ENCODE measurements around the gene KRT17. TPM values are rescaled to one million over a fixed set of nuclear protein-coding genes. Genes with fewer than 3 reads are reported as not detected.

KRT17 gene
- total RNA-seq, 1 donor from 2014 or later, result 223 TPM

- no peak for DNase-seq (ENCODE audit: low spot score)
Measured at GRCh38 chr17:41575336-41575735, 49.0 kb downstream of the KRT17 start.

DNA sequence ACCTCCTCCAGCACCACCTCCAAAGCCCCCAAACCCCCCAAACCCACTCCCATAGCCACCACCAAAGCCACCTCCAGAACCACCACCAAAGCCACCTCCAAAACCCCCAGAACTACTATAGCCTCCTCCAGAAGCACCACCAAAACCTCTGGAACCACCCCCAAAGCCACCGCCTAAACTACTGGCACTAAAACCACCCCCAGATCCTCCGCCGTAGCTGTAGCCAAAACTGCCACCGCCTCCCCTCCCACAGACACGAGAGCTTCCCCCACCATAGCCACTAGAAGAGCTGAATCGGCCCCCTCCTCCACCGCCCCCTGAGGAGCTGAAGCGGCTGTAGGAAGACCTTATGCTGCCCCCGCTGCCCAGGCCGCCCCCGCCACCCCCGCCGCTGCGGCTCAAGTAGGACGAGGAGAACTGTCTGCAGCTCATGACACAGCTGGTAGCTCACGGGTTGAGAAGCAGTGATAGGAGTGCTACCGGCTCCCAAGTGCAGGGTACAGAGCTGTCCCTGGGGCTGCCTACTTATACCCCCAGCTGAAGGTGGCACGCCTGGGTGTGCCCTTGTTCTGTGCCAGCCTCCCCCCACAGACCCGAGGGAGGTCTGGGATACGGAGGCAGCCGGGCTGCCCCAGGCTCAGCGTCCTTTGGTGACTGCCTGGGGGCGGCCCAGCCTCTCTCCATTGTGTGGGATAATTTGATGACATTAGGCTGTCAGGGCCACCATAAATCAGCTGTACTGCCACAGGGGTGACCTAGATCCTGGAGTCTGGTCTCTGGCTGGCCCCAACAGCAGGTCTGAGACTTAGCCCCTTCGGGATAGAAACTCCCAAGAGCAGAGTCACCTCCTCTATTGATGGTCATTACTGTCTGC lies 52.6 kb downstream of the KRT17 start, which contains the start of gene KRT9:
Gene KRT9 (minus strand): TSS at position 499 of the 874 bp plus-strand sequence. CDS start 67 bp downstream, at position 432.
- no peak for DNase-seq (ENCODE audit: low spot score)

Other genes with a start within 250 kb of the KRT17 start
- not detected for gene KRT34, start 242.3 kb downstream of the KRT17 start, total RNA-seq
- gene KRT31, start 227.0 kb downstream of the KRT17 start, total RNA-seq, result not detected
- gene KRT37, start 200.0 kb downstream of the KRT17 start, total RNA-seq, result not detected
- gene KRT38, start 183.6 kb downstream of the KRT17 start, total RNA-seq, result not detected
- not detected for gene KRT32, start 157.2 kb downstream of the KRT17 start, total RNA-seq
- not detected for gene KRT35, start 143.4 kb downstream of the KRT17 start, total RNA-seq
- gene KRT36, start 134.7 kb downstream of the KRT17 start, total RNA-seq, result not detected
- 2,358 TPM for gene KRT13, start 119.0 kb downstream of the KRT17 start, total RNA-seq
- gene KRT15, start 105.7 kb downstream of the KRT17 start, total RNA-seq, result 147 TPM
- gene KRT19, start 96.3 kb downstream of the KRT17 start, total RNA-seq, result 2,124 TPM
- gene KRT9, start 52.5 kb downstream of the KRT17 start, total RNA-seq, result not detected
- gene KRT14, start 37.7 kb downstream of the KRT17 start, total RNA-seq, result 0.52 TPM
- 0.73 TPM for gene KRT16, start 11.8 kb downstream of the KRT17 start, total RNA-seq
- 1,012 TPM for gene EIF1, start 64.3 kb upstream of the KRT17 start, total RNA-seq
- not detected for gene GAST, start 87.8 kb upstream of the KRT17 start, total RNA-seq
- 0.47 TPM for gene HAP1, start 110.1 kb upstream of the KRT17 start, total RNA-seq
- 277 TPM for gene JUP, start 162.1 kb upstream of the KRT17 start, total RNA-seq
- gene P3H4, start 187.4 kb upstream of the KRT17 start, total RNA-seq, result 7.8 TPM
- 42.0 TPM for gene FKBP10, start 188.4 kb upstream of the KRT17 start, total RNA-seq
- 36.3 TPM for gene NT5C3B, start 211.7 kb upstream of the KRT17 start, total RNA-seq
- 0.44 TPM for gene KLHL10, start 213.2 kb upstream of the KRT17 start, total RNA-seq
- gene KLHL11, start 240.8 kb upstream of the KRT17 start, total RNA-seq, result 15.6 TPM